HepG2 (cell line): Measurements from ENCODE around the gene NUDT8. TPM values are rescaled to one million over a fixed set of nuclear protein-coding genes. Genes with fewer than 3 reads are reported as not detected.

ENCODE experiments used
- EEA1 ChIP-seq: sonication (generic); formaldehyde crosslinking; IDR thresholded peaks from 2 replicates; pipeline ENCODE4 v1.5.1; 2020; ENCODE audit warnings: mild to moderate bottlenecking, missing genetic modification reagents, borderline replicate concordance
- FOSL2 ChIP-seq: sonication (generic); formaldehyde crosslinking; IDR thresholded peaks from 2 replicates; pipeline ENCODE4 v1.4.0; 2020; ENCODE audit warnings: missing genetic modification reagents
- HIVEP1 ChIP-seq: sonication (generic); formaldehyde crosslinking; IDR thresholded peaks from 2 replicates; pipeline ENCODE4 v1.4.0; 2020; ENCODE audit warnings: mild to moderate bottlenecking, missing genetic modification reagents
- HNRNPL ChIP-seq: fragments of 200-400 bp; formaldehyde crosslinking; IDR thresholded peaks from 2 replicates; pipeline ENCODE4 v1.6.1; 2017; ENCODE audit warnings: mild to moderate bottlenecking, low read depth, low read length
- HNRNPLL ChIP-seq: fragments of 200-400 bp; formaldehyde crosslinking; IDR thresholded peaks from 2 replicates; pipeline ENCODE4 v1.6.1; 2017; ENCODE audit warnings: mild to moderate bottlenecking, low read depth, low read length; ENCODE audit not compliant: poor library complexity, severe bottlenecking
- ISX ChIP-seq: sonication (generic); formaldehyde crosslinking; conservative IDR thresholded peaks from 2 replicates; pipeline ENCODE4 v1.5.0; 2020; ENCODE audit warnings: missing genetic modification reagents
- MAZ ChIP-seq, 2 experiments: sonication (generic) in 1 of 2; formaldehyde crosslinking in 1 of 2; IDR thresholded peaks; 2 replicates each; pipeline versions ENCODE4 v1.5.0 to v1.6.1; 2012 to 2020; ENCODE audit warnings: low read depth in 2 of 2, mild to moderate bottlenecking in 2 of 2, borderline replicate concordance in 1 of 2, improper control_type of control experiment in 1 of 2, low read length in 1 of 2, missing genetic modification reagents in 1 of 2, moderate library complexity in 1 of 2
- PHF20 ChIP-seq: sonication (generic); formaldehyde crosslinking; IDR thresholded peaks from 2 replicates; pipeline ENCODE4 v1.5.0; 2020; ENCODE audit warnings: mild to moderate bottlenecking, missing genetic modification reagents
- RAD21 ChIP-seq: fragments of 450-650 bp; formaldehyde crosslinking; IDR thresholded peaks from 2 replicates; pipeline ENCODE4 v1.5.0; 2020; ENCODE audit warnings: mild to moderate bottlenecking
- SATB2 ChIP-seq: sonication (generic); formaldehyde crosslinking; IDR thresholded peaks from 2 replicates; pipeline ENCODE4 v1.5.0; 2020; ENCODE audit warnings: missing genetic modification reagents
- TBX2 ChIP-seq: sonication (generic); formaldehyde crosslinking; IDR thresholded peaks from 2 replicates; pipeline ENCODE4 v1.5.0; 2020; ENCODE audit warnings: missing genetic modification reagents, mild to moderate bottlenecking, borderline replicate concordance
- TEAD2 ChIP-seq: sonication (generic); formaldehyde crosslinking; IDR thresholded peaks from 2 replicates; pipeline ENCODE4 v1.9.0; 2021; ENCODE audit warnings: missing genetic modification reagents
- ZBTB7A ChIP-seq: sonication (generic); formaldehyde crosslinking; IDR thresholded peaks from 2 replicates; pipeline ENCODE4 v1.8.0; 2022; ENCODE audit warnings: mild to moderate bottlenecking, missing genetic modification reagents
- ZMAT3 ChIP-seq: sonication (generic); formaldehyde crosslinking; conservative IDR thresholded peaks from 2 replicates; pipeline ENCODE4 v1.7.0; 2021; ENCODE audit warnings: missing genetic modification reagents
- ZNF256 ChIP-seq: sonication (generic); formaldehyde crosslinking; conservative IDR thresholded peaks from 2 replicates; pipeline ENCODE4 v1.4.0; 2020; ENCODE audit warnings: missing genetic modification reagents
- ZNF468 ChIP-seq: sonication (generic); formaldehyde crosslinking; IDR thresholded peaks from 2 replicates; pipeline ENCODE4 v1.8.0; 2022; ENCODE audit warnings: mild to moderate bottlenecking, moderate library complexity, missing genetic modification reagents
- ZNF747 ChIP-seq: sonication (generic); formaldehyde crosslinking; IDR thresholded peaks from 2 replicates; pipeline ENCODE4 v1.8.1; 2023; ENCODE audit warnings: missing genetic modification reagents, mild to moderate bottlenecking, borderline replicate concordance
- ZNF773 ChIP-seq: sonication (generic); formaldehyde crosslinking; IDR thresholded peaks from 2 replicates; pipeline ENCODE4 v1.4.0; 2020; ENCODE audit warnings: missing genetic modification reagents, borderline replicate concordance
- ZNF792 ChIP-seq: IDR thresholded peaks from 2 replicates; pipeline ENCODE4 v1.6.1; 2016
- polyA plus RNA-seq, 8 experiments: library from polyadenylated mRNA; depleted of rRNA in 3 of 8; stranded (reverse) in 7 of 8; unstranded in 1 of 8; fragments of >200 nt; fragmentation: Illumina TruSeq in 4 of 8; extraction: Trizol in 4 of 8; gene quantifications; 2 replicates each; pipeline versions ENCODE4 v1.2.1 to v1.2.3, GENCODE V29; 2011 to 2016; ENCODE audit warnings: low read depth in 4 of 8, missing spikeins in 1 of 8, mixed read lengths in 1 of 8; ENCODE audit not compliant: insufficient read depth in 1 of 8
- total RNA-seq, 5 experiments: library from RNA; depleted of rRNA; stranded (reverse); fragments of >200 nt; fragmentation: Illumina TruSeq; extraction: Trizol; gene quantifications; 2 replicates each; pipeline ENCODE4 v1.2.3, GENCODE V29; 2016; ENCODE audit warnings: low read depth in 1 of 5
- TF ChIP-seq, protein P1 (sequence below): sonication (generic); formaldehyde crosslinking; IDR thresholded peaks from 2 replicates; pipeline ENCODE4 v1.5.0; 2020; ENCODE audit warnings: missing genetic modification reagents
- TF ChIP-seq, protein P2 (sequence below), 2 experiments: sonication (generic) in 1 of 2; formaldehyde crosslinking in 1 of 2; IDR thresholded peaks; 2 replicates each; pipeline versions ENCODE4 v1.4.0 to v1.6.1; 2018 to 2020; ENCODE audit warnings: missing genetic modification reagents in 2 of 2, borderline replicate concordance in 1 of 2, low read depth in 1 of 2, mild to moderate bottlenecking in 1 of 2, missing biosample characterization in 1 of 2
- TF ChIP-seq, protein P3 (sequence below): IDR thresholded peaks from 2 replicates; pipeline ENCODE4 v1.6.1; 2016; ENCODE audit warnings: missing compliant biosample characterization, missing genetic modification reagents, borderline replicate concordance
- TF ChIP-seq, protein P4 (sequence below): sonication (generic); formaldehyde crosslinking; IDR thresholded peaks from 2 replicates; pipeline ENCODE4 v1.4.0; 2020; ENCODE audit warnings: mild to moderate bottlenecking, low read depth, missing genetic modification reagents

Gene NUDT8
- total and polyA plus RNA-seq, 2 of the 13 experiments (the other 11 are each of a cell fraction or from before 2014, with no cell fraction given) = 6.7 to 25.8 TPM

DNA sequence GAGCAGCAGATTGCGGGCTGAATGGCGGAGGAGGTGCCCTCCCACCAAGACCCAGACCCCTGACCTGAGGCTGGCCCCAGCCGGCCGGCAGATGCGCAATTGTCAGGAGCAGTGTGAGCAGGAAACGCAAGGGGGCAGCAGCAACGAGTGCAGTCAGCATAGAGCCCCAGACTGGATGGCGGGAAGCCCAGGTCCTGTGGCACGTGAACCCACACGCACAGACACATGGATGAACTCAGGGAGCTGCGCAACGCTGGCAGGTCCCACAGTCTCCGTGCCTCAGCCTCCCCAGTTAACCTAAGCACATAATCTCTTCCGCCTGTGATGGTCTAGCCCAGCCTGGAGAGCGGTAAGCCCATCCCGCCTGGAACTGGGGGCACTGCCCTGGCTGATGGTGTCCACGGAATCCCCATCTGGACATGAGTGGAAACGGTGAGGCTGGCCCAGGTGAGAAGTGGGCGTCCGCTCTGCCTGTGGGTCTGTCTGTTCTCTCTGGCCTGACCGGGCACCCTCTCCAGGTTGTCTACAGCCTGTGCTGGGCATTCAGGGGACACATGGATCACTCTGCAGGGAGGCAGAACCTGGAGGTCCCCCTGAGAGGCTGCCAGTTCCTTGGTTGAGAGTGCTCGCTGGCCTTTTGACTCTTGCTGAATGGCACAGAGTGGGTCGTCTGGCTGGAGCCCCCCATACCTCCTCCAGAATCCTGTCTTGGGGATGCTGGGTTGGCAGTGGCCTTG is 10.5 kb upstream of the NUDT8 start (continued):
- TF ChIP-seq MAZ (IDR thresholded peaks at IDR 0.05; ENCODE audit: borderline replicate concordance, low read depth, low read length) (no peak), MAZ (CRISPR knock-in tag; IDR thresholded peaks at IDR 0.05; ENCODE audit: low read depth) (0 out of 2 replicates have a peak, but pooled peaks have one; percentile 63), HNRNPLL (peak; percentile 54), RAD21 (peak; percentile 65), HIVEP1 (CRISPR knock-in tag) (peak; percentile 66; the same call in 1 of the 2 replicates), PHF20 (CRISPR knock-in tag) (0 out of 2 replicates have a peak, but pooled peaks have one; percentile 28), ZNF747 (CRISPR knock-in tag) (0 out of 2 replicates have a peak, but pooled peaks have one; percentile 51), ZNF792 (CRISPR knock-in tag) (peak; percentile 43; the same call in 1 of the 2 replicates), SATB2 (CRISPR knock-in tag) (0 out of 2 replicates have a peak, but pooled peaks have one; percentile 50), ZMAT3 (CRISPR knock-in tag) (no peak), ZBTB7A (CRISPR knock-in tag) (peak; percentile 63; the same call in 1 of the 2 replicates), ISX (CRISPR knock-in tag) (no peak), HNRNPL (0 out of 2 replicates have a peak, but pooled peaks have one; percentile 57), TBX2 (CRISPR knock-in tag) (peak; percentile 58; the same call in 1 of the 2 replicates), EEA1 (CRISPR knock-in tag) (0 out of 2 replicates have a peak, but pooled peaks have one; percentile 76), TEAD2 (CRISPR knock-in tag) (no peak), FOSL2 (CRISPR knock-in tag) (0 out of 2 replicates have a peak, but pooled peaks have one; percentile 9), ZNF256 (peak; percentile 80; the same call in 1 of the 2 replicates), ZNF468 (CRISPR knock-in tag) (peak; percentile 43; the same call in 1 of the 2 replicates), ZNF773 (CRISPR knock-in tag) (0 out of 2 replicates have a peak, but pooled peaks have one; percentile 65)
- TF ChIP-seq, protein P1, sequence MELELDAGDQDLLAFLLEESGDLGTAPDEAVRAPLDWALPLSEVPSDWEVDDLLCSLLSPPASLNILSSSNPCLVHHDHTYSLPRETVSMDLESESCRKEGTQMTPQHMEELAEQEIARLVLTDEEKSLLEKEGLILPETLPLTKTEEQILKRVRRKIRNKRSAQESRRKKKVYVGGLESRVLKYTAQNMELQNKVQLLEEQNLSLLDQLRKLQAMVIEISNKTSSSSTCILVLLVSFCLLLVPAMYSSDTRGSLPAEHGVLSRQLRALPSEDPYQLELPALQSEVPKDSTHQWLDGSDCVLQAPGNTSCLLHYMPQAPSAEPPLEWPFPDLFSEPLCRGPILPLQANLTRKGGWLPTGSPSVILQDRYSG = peak; percentile 65; the same call in 1 of the 2 replicates
- TF ChIP-seq, protein P2, sequence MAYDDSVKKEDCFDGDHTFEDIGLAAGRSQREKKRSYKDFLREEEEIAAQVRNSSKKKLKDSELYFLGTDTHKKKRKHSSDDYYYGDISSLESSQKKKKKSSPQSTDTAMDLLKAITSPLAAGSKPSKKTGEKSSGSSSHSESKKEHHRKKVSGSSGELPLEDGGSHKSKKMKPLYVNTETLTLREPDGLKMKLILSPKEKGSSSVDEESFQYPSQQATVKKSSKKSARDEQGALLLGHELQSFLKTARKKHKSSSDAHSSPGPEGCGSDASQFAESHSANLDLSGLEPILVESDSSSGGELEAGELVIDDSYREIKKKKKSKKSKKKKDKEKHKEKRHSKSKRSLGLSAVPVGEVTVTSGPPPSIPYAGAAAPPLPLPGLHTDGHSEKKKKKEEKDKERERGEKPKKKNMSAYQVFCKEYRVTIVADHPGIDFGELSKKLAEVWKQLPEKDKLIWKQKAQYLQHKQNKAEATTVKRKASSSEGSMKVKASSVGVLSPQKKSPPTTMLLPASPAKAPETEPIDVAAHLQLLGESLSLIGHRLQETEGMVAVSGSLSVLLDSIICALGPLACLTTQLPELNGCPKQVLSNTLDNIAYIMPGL (CRISPR knock-in tag; IDR thresholded peaks at IDR 0.05; ENCODE audit: borderline replicate concordance in 1 of 2, low read depth in 1 of 2) = peak in 1 of 2 experiments; percentile 65; a peak in 1 of 4 replicates
- TF ChIP-seq, protein P3, sequence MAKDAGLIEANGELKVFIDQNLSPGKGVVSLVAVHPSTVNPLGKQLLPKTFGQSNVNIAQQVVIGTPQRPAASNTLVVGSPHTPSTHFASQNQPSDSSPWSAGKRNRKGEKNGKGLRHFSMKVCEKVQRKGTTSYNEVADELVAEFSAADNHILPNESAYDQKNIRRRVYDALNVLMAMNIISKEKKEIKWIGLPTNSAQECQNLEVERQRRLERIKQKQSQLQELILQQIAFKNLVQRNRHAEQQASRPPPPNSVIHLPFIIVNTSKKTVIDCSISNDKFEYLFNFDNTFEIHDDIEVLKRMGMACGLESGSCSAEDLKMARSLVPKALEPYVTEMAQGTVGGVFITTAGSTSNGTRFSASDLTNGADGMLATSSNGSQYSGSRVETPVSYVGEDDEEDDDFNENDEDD (CRISPR knock-in tag) = peak; percentile 96
- TF ChIP-seq, protein P4, sequence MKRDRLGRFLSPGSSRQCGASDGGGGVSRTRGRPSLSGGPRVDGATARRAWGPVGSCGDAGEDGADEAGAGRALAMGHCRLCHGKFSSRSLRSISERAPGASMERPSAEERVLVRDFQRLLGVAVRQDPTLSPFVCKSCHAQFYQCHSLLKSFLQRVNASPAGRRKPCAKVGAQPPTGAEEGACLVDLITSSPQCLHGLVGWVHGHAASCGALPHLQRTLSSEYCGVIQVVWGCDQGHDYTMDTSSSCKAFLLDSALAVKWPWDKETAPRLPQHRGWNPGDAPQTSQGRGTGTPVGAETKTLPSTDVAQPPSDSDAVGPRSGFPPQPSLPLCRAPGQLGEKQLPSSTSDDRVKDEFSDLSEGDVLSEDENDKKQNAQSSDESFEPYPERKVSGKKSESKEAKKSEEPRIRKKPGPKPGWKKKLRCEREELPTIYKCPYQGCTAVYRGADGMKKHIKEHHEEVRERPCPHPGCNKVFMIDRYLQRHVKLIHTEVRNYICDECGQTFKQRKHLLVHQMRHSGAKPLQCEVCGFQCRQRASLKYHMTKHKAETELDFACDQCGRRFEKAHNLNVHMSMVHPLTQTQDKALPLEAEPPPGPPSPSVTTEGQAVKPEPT = 0 out of 2 replicates have a peak, but pooled peaks have one; percentile 32
